Breast epithelium (tissue), 3 donors: ENCODE results near the gene F12.

Experiments
- CTCF ChIP-seq, 3 donors: fragments of 450-650 bp; IDR thresholded peaks; one replicate each; pipeline ENCODE4 v1.5.1; 2016 to 2017; ENCODE audit warnings: antibody characterized with exemption in 3 of 3, mild to moderate bottlenecking in 3 of 3, moderate library complexity in 3 of 3
- POLR2A ChIP-seq: fragments of 450-650 bp; IDR thresholded peaks from one replicate; pipeline ENCODE4 v1.6.1; 2016; ENCODE audit warnings: antibody characterized with exemption, mild to moderate bottlenecking, moderate library complexity
- POLR2AphosphoS5 ChIP-seq, 3 donors: sonication (generic); formaldehyde crosslinking; IDR thresholded peaks; one replicate each; pipeline ENCODE4 v1.6.1; 2017; ENCODE audit warnings: antibody characterized with exemption in 3 of 3

- no peak for TF ChIP-seq CTCF (IDR thresholded peaks at IDR 0.05)
- no peak for TF ChIP-seq POLR2A
- no peak for TF ChIP-seq POLR2AphosphoS5 (IDR thresholded peaks at IDR 0.05)
Measured at GRCh38 chr5:177392765-177393164, 16.6 kb downstream of the F12 start.
